HG03457 (cell line): ENCODE results near the gene RYR3.

ENCODE experiments used
- ATAC-seq: cut with Tn5 transposase; IDR thresholded peaks from one replicate; pipeline ENCODE4 v1.9.1; 2021; ENCODE audit warnings: moderate number of reproducible peaks; ENCODE audit not compliant: unreplicated experiment

Gene RYR3

DNA sequence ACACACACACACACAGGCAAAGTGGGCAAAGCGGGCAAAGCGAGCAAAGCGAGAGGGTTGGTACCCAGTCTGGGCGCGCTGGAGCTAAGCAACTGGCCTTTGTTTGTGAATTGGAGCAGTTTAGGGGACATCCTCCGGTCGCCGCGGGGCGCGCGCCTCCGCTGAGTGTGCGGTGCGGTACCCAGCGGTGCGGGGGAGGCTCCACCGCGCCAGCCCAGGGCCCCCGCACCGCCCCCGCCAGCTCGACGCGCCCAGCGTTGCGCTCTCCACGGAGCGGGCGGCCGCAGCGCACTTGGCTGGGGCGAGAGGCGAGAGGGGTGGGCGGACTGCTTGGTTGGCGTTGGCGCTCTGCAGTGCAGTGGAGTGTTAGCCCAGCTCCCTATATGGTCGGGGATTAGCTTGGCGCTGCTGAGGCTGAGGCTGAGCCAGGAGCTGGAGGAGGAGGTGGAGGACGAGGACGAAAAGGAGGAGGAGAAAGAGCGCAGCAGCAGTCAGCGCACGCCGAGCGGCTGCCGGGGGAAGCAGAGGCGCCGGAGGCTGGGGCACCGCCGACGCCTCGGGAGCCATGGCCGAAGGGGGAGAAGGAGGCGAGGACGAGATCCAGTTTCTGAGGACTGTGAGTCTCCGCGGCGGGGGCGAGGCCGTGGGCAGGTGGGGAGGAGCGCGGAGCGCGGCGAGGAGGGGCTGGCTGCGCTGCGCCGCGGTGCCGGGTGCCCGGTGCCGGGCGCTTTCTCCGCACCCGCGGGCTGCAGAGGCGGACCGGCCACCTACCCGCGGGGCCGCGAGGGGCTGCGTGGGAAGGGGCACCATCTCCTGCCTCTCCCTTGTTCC, at the start of gene RYR3:
RYR3 (plus strand) TSS at position 487 of the 831 bp plus-strand sequence; CDS start at position 566, 79 bp downstream.
- no peak for ATAC-seq

DNA sequence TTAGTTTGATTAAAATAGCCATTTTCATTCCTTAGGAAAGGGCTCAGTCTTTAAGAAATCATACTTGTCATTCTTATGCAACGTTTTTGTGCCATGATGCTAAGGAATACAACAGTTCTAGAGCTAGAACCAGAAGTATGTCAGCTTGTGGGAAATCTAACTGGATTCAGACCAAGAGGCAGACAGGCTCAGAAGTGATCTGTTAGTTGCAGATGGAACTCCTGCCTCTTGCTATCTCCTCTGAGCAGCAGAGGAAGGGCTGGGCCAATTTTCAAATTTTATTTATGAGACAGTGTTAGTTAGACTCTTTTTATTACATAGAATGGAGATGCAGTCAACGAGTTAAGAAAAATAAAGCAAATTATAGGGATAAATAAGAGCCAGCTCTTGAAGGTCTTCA, 48.5 kb upstream of the RYR3 start:
- no peak for ATAC-seq

DNA sequence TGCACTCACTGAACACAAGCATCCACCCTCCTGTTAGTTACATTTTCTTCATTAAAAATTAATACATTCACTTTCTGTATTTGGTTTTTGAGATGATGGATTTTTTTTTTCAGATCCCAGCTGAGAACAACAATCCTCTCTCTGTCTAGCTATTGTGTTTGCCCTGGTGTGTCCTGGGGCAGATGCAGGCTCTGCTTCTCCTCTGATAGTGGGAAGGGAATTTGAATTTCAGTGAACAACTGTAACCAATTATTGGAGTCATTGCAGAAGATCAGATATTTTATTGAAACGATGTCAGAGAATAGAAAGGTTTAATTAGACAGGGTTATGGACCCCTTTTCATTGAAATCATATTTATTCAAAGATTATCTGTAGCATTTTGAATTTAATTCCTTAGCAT, 33.1 kb upstream of the RYR3 start:
- no peak for ATAC-seq

DNA sequence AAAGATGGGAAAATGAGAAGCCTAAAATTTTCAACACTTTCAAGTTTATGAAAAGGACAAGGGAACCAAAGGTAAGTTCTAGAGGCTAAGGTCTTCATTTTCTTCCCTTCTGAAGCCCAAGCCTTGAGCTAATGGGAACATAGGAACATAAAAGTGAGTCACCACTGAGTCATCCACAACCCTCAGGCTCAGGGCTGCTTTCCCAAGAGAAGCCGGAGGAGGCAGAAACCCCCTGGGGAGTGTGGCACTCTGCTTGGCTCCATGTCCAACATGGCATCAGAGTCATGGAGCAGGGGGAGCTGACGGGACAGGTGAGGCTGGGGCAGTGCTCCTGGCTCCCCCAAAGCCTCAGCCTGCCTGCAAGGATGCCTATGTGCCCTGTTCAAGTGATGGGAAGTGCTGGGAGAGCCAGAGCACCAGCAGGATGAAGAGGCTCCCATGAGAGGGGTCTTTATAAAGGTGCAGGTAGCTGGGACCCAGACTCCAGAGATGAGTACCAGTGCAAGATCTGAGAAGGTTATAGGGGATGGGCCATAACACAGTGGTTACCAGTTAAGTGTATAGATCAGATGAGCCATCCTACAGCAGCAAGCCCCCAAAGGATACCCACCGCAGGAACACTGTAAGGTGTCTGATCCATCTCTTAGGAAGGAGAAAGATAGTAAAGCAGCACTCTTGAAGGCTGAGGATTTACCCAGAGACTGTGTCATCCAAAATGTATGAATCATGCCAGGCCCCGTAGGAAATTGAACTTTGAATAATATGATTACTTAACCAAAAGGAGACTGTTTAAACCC, 31.8 kb upstream of the RYR3 start:
- no peak for ATAC-seq

DNA sequence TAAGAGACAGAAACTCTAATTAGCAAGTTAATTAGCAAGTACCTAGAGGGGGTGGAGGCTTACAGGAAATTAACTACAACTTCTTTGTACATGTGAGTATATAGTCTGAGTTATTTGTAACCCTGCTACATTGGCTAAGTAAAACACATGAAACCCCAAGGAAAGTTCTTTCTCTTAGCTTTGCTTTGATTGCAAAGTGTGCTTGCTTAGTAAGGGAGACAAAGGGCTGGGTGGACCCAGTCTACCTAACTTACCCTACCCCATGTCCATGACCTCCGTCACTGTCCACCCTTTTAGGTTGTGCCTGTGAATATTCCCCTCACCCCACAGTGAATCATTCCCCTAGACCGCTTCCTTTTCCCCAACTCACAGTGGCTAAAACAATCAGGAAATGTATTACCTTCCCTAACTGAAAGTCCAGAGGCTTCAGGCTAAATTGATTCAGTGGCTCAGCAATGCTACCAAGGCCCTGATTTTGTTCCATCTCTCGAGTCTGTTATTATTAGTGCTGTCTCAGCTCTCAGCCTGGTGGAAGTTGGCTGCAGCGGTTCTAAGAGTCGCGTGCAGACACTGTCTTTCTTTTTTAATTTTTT, 31.1 kb upstream of the RYR3 start:
- no peak for ATAC-seq

DNA sequence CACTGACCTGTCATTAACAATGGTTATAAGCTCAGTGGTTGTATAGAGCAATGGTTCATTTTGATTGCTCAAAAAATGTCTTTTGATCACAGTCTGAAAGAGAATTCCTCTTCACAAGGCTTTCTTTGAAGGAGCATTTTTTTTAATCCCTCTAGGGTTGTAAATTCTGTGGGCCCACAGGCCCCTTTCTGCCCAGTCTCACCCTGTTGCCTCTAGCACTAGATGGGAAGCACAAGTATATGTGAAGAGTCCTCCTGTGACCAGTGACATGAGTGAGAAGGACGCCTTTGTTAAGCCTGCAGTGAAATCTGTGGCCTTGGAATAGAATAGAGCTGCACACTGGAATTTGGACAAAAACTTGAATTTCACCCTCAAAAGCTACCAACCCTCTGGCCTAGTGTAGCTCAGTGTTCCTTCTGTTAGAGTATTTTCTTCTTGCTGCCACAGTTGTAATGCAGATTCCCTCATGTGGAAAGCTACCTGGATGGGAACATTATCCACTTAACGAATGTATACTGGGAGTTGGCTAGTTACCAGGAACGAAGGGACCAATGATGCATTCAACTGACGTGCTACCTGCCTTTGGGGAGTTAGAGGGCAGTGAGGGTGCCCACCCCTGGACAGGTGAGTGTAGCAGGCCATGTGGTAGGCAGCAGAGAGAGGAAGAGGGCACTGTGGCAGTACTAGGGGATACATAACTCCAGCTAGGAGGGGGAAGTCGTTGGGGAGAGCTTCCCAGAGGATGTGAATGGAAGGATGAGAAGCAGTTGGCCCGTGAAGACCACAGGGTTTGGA, 28.3 kb upstream of the RYR3 start:
- ATAC-seq: no peak

DNA sequence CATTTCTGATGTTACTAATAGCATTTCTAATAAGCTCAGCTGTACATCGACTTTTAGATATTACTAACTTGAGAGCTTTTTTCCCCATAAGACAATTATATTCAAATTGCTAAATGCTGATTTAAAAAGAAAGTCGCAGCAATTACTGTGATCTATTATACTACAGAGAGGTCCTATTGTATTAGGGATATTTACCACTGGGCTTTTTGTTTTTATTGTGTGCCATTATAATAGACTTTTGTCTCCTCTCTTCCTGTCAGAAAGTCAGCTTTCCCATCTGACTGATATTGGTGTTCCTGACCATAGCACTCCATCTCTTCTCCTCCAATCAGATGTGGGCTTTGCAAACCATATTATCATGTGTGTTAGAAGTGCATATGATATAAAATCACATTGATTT, 27.2 kb upstream of the RYR3 start:
- ATAC-seq: no peak

DNA sequence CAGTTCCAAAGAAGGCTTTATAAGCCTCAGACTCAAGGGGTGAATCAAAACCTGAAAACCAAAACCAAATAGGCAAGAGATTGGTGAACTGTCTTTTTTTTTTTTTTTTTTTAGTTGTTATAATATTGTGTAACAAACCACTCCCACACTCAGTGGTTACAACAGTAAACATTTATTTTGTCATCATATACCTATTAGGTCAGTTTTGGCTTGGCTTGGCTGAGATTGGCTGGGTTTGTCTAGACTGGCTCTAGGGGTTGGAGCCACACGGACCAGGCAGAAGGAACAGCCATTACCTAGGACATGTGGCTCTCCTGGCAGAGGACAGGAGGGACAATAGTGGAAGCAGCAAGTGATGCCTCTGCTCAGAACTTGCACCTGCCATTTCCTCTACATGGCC, 26.4 kb upstream of the RYR3 start:
- ATAC-seq: no peak

DNA sequence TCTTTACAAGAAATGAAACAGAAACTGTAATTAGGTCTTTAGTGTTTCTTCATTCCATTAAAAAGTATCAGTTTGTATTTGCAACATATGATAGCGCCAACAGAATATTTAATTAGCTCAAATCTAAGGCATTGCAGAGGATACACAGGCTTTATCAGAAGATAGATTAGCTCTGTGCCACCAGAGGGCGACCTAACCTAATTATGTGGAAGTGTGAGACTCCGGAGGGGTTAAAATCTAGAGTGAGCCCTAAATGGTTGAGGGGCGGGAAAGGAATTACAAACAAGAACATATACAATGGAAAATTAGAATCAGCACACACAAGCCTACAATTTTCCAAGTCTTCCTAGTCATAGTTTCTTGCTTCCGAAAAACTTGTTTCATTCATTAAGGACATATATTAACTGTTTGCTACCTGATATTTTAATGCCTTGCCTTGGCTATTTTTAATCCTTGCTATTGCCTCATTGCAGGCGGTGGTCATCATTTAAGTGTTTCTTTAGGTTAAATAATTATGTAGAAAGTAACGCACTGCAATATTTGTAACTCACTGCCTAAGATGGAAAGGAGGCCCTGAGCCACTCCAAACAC, 18.0 kb upstream of the RYR3 start:
- no peak for ATAC-seq

DNA sequence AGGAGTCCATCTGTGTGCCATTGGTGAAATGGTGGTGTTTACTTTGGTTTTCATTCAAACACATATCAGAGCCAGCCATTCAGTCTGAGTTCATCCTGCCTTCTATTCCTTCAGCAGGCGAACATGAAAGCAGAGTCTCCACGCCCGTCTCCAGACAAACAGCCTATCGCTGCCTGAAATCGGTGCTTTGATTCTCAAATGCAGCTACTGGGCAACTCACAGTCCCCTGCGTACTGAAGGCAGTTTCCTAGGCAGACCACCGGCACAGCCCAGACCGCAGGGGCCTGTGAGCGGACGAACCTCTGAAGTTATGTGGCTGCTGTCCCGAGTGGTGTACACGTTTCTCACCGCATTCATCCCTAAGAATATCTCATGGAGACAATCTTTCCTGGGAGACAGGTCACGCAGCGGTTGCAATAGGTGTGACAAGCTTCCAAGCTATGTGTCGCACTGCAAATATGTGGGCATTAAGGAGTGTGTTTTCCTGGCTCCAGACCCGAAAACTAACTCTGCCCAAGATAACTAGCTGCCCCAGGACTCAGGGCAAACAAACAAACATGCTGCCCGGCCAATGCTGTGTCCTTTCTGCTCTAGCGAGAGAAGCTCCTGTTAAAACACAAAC, 16.9 kb upstream of the RYR3 start:
- no peak for ATAC-seq

DNA sequence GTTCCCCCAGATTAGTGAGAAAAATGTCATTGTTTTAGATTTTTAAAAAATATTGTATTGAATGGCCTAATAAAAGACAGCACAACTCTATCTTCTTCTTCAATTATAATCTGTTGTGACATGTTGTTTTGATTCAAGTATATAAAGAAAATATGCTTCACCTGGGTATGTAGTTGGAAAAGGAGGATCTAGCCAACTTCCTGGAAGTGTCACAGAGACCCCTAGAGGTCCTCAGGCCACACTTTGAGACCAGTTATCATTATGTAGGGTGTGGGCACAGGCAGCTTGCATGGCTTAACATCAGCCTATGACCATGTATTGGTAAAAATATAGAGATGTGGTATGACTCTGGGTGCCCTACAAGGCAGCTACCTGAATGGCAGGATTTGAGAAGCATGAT, 14.7 kb upstream of the RYR3 start:
- ATAC-seq: no peak

DNA sequence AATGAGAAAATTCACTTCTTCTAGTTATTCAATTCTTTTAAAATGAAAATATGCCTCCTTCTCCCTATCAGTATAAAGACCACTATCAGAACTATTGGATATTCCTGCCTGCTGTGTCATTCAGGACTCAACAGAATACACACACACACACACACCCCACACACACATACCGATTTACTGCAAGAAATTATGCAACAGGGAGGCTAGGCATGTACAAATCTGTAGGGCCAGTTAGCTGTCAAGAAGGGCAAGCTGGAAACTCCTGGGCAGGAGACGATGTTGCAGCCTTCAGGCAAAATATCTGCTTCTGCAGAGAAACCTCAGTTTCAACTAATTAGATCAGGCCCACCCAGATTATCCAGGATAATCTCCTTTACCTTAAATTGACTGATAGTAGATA, 13.9 kb upstream of the RYR3 start:
- ATAC-seq: no peak

DNA sequence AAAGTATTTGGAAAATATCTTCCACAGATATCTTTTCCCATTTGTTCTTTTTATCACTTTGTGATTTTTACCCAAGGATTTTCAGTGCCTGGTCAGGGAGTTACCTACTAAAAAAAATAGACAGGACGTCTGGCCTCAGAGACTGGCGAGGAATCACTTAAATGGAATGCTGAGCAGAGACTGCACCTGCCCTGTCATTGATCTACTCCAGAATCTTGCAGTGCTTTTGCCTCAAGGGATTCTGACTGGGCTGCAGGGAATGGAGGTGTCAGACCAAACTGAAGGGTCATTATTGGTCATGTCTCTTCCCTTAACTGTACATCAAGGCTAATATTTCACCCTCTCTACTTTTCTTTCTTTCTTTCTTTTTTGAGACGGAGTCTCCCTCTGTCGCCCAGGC, 12.1 kb upstream of the RYR3 start:
- ATAC-seq: no peak

DNA sequence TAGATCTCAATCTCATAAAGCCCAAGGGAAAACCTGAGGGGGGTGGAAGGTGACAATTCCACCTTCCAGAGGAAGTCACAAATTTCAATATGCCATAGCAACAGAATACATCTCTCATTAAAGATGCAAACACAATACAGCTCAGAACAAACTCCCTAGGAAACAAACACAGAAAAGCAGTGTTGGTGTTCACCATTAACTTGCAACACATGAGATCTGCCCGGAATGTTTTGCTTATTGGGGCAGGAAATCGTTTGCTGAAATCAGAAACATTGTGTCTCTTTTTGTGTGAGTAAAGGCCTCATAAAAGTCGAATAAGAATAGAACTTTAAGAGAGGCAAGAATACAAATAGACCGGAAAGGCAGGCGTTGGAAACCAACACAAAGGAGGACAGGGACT, 5.8 kb upstream of the RYR3 start:
- ATAC-seq: no peak

DNA sequence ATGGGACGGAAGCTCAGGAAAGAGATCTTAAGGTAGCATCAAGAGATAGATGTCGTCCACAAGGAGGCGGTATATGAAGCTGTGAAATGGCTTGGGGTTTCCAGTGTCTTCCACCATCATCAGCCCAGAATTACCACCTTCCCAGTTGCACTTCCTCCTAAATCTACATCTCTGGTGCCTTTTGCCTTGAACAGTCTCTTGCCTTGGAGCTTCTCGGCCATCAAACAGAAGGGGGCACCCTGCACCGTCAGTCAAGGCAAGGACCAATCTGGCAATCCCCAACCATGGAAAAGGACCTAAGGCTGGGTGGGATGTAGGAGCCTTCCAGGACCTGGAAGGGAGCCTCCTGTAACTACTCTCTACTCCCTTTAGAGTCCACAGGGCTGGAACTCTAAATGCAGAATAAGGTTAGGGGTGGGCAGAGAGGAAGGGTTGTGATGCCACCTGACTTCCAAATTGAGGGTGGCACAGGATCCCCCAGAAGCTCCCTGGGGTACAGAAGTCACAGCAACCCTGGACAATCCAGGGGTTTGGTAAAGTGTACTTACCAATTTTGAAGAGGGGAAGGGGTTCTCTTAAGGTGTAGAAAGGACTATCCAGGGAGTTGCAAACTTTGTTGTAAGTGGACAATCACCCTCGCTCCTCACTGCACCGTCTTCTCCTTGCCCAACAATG, 1.0 kb upstream of the RYR3 start:
- no peak for ATAC-seq

DNA sequence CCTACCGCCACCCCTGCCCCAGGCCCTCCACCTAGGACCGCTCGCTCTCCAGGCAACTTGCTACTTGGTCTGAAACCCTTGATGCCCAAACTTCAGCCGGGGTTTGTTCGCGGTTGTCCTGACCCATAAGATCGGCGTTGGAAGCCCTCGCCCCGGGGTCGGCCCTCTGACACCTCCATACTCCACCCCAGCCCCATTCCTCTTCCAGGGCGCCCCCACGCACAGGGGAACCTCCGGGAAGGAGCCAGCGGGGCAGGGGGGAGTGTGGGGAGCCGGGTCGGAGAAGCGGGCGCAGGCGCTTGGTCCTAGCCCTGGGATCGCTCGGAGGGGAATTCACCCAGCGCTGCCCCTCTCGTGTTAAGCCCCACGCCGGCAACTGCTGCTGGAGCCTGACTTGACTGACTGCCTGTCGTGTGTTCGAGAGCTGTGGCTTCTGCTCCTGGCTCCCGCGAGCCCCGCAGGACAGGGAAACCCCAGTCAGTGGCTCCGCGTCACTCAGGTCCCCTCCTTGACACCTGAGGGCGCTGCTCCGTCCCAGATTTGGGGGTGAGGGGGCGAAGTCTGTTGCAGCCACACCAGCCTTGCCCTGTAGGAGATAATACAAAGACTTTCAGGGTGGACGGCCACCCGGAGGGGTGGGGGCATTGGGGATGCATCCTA, 675 bp downstream of the RYR3 start:
- no peak for ATAC-seq

DNA sequence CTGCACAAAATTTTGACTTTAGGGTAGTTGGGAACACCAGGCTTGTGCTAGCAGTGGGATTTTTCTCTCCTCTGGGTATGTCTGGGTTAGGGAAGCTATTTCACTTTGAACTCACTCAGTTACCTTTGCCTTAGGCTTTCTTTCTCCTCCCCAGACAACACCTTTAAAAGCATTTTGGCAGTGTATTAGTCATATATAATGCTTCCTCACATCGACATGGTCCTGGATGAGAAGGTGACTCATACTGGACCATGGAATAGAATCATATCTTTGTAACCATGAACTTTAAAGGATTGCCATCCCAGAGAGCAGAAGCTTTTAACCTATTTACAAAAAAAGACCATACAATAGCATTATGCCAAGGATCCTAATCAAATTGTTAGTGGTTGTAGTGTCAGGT, 2.7 kb downstream of the RYR3 start:
- ATAC-seq: no peak

DNA sequence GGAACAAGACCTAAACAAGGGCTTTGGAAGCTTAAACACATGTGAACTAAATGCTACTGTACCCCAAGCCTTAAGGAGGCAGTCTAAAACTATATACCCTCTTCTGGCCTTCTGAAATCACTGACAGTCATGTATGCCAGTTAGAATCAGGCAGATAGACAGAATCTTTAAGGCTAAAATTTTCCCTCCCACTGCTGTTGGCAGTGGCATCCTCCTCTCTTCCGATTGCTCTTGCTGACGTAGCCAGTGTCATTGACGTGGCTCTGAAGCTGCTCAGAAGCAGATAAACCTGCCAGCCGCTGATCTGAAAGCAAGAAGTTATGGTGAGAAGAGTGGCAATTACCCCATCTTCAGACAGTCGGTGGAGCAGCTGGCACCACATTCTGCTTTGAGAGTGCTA, 3.3 kb downstream of the RYR3 start:
- no peak for ATAC-seq

DNA sequence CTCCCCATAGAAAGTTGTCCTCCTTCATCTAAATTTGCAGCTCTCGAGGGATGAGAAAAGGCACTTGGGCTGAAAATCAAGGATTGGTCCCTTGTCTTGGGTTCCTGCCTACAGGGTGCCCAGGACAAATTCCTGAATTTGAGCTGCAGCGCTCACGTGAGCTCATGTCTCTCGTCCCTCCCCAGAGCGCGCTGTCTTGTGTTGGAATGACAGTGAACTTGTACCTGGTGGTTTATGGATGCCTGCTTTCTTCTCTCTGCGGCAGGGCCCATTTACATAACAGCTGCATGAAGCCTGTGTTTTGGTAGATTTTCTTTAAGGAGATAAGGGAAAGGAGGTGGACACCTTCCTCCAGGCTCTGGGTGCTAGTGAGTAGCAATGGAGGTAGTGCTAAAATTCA, 4.3 kb downstream of the RYR3 start:
- no peak for ATAC-seq
